HepG2 (cell line): Measurements from ENCODE around the gene HINT1. TPM values are rescaled to one million over a fixed set of nuclear protein-coding genes. Genes with fewer than 3 reads are reported as not detected.

ENCODE experiments used
- ATAC-seq: fragments of 200-7000 bp; cut with Tn5 transposase; 3 replicates; pipeline ENCODE4 v1.9.1; 2020; ENCODE audit warnings: mild to moderate bottlenecking, moderate library complexity
- BruUV-seq: library from RNA; stranded (reverse); fragments of 400-500 nt; replicated peaks from 2 replicates; lab custom pipeline; 2021; lab: Mats Ljungman, UMichigan
- CTCF ChIA-PET: fragments of 300-600 bp; formaldehyde crosslinking; extraction: SDS; loops from one replicate; lab custom pipeline; 2021; ENCODE audit warnings: low total read pairs, inconsistent platforms, low intra/inter-chr PET ratio; lab: Yijun Ruan, JAX
- POLR2A ChIA-PET: fragments of 350-600 bp; sonication (Branson Sonifier 250); formaldehyde crosslinking; loops from one replicate; lab custom pipeline; 2020; ENCODE audit warnings: antibody characterized with exemption, inconsistent platforms; lab: Yijun Ruan, JAX
- DNase-seq: peaks from one replicate; pipeline ENCODE4 v3.0.0-alpha.2; 2015; ENCODE audit warnings: low spot score
- FAIRE-seq: peaks from 3 replicates; lab custom pipeline; 2011; peaks lifted over from hg19 to GRCh38; lab: Jason Lieb, UNC
- H2AFZ ChIP-seq: one replicate; pipeline ENCODE4 v1.6.1; 2011; ENCODE audit warnings: low read length, inconsistent platforms
- H3K27ac ChIP-seq: fragments of 300-600 bp; 3 replicates; pipeline ENCODE4 v1.8.0; 2011; ENCODE audit warnings: mixed run types, mild to moderate bottlenecking, mixed read lengths, low read length, inconsistent platforms; ENCODE audit not compliant: insufficient read depth; ENCODE audit errors: extremely low read length
- H3K27me3 ChIP-seq, 2 experiments: fragments of 200-600 bp in 1 of 2; 2 replicates in 1 of 2; 3 replicates in 1 of 2; pipeline versions ENCODE4 v1.6.0 to v1.8.0; 2011; ENCODE audit warnings: low read length in 2 of 2, mild to moderate bottlenecking in 2 of 2, moderate library complexity in 2 of 2, inconsistent platforms in 1 of 2; ENCODE audit not compliant: insufficient read depth in 2 of 2, control insufficient read depth in 1 of 2
- H3K36me3 ChIP-seq, 2 experiments: fragments of 200-600 bp in 1 of 2; replicated peaks in 1 of 2; 2 replicates in 1 of 2; 3 replicates in 1 of 2; pipeline versions ENCODE4 v1.5.1 to v1.8.0; 2011; ENCODE audit warnings: low read length in 2 of 2, inconsistent platforms in 1 of 2; ENCODE audit not compliant: insufficient read depth in 2 of 2, control insufficient read depth in 1 of 2
- H3K4me1 ChIP-seq: 2 replicates; pipeline ENCODE4 v1.5.1; 2012; ENCODE audit warnings: low read length, inconsistent platforms; ENCODE audit not compliant: insufficient read depth
- H3K4me2 ChIP-seq: 2 replicates; pipeline ENCODE4 v1.6.0; 2011; ENCODE audit warnings: low read depth, low read length, inconsistent platforms
- H3K4me3 ChIP-seq, 3 experiments: fragments of 200-600 bp in 1 of 3; sonication (generic), shearing (Covaris generic) in 1 of 3; replicated peaks in 1 of 3; 2 replicates each; pipeline ENCODE4 v1.5.1; 2011 to 2016; ENCODE audit warnings: low read length in 3 of 3, inconsistent platforms in 2 of 3, low read depth in 2 of 3, mild to moderate bottlenecking in 2 of 3, control low read depth in 1 of 3, mixed read lengths in 1 of 3; ENCODE audit not compliant: insufficient read depth in 1 of 3
- H3K79me2 ChIP-seq: one replicate; pipeline ENCODE4 v1.6.1; 2011; ENCODE audit warnings: low read length, inconsistent platforms; ENCODE audit not compliant: insufficient read depth
- H3K9ac ChIP-seq: 2 replicates; pipeline ENCODE4 v1.6.0; 2011; ENCODE audit warnings: mild to moderate bottlenecking, low read depth, low read length, inconsistent platforms; ENCODE audit not compliant: insufficient read depth
- H3K9me3 ChIP-seq: 2 replicates; pipeline ENCODE4 v1.5.1; 2012; ENCODE audit warnings: mild to moderate bottlenecking, low read length
- H4K20me1 ChIP-seq: 2 replicates; pipeline ENCODE4 v1.6.0; 2011; ENCODE audit warnings: inconsistent platforms, mild to moderate bottlenecking, low read length, moderate library complexity; ENCODE audit not compliant: insufficient read depth
- HNRNPH1 ChIP-seq: fragments of 200-400 bp; formaldehyde crosslinking; optimal IDR thresholded peaks from 2 replicates; pipeline ENCODE3; 2017; ENCODE audit warnings: mild to moderate bottlenecking, low read depth, low read length
- ISX ChIP-seq: sonication (generic); formaldehyde crosslinking; conservative IDR thresholded peaks from 2 replicates; pipeline ENCODE4 v1.5.0; 2020; ENCODE audit warnings: missing genetic modification reagents
- MAF1 ChIP-seq: sonication (generic); formaldehyde crosslinking; IDR thresholded peaks from 2 replicates; pipeline ENCODE4 v1.5.0; 2020; ENCODE audit warnings: missing genetic modification reagents, borderline replicate concordance
- MEIS2 ChIP-seq: sonication (generic); formaldehyde crosslinking; IDR thresholded peaks from 2 replicates; pipeline ENCODE4 v1.9.0; 2021; ENCODE audit warnings: mild to moderate bottlenecking, missing genetic modification reagents
- PHB2 ChIP-seq: fragments of 450-650 bp; IDR thresholded peaks from 2 replicates; pipeline ENCODE4 v1.6.1; 2018; ENCODE audit not compliant: partially characterized antibody
- SMAD9 ChIP-seq: sonication (generic); formaldehyde crosslinking; IDR thresholded peaks from 2 replicates; pipeline ENCODE4 v1.5.1; 2020; ENCODE audit warnings: mild to moderate bottlenecking, missing genetic modification reagents
- ZBTB7A ChIP-seq: sonication (generic); formaldehyde crosslinking; IDR thresholded peaks from 2 replicates; pipeline ENCODE4 v1.8.0; 2022; ENCODE audit warnings: mild to moderate bottlenecking, missing genetic modification reagents
- ZFY ChIP-seq: sonication (generic); formaldehyde crosslinking; IDR thresholded peaks from 2 replicates; pipeline ENCODE4 v1.4.0; 2020; ENCODE audit warnings: missing genetic modification reagents
- ZNF629 ChIP-seq: sonication (generic); formaldehyde crosslinking; conservative IDR thresholded peaks from 2 replicates; pipeline ENCODE4 v1.5.0; 2020; ENCODE audit warnings: missing genetic modification reagents
- WGBS: methylation state at CpG from one replicate; pipeline ENCODE4 v1.1.6; 2017; ENCODE audit warnings: low lambda C conversion rate; 5-methylcytosine and 5-hydroxymethylcytosine counted together
- in situ Hi-C: cut with HindIII; loops from 2 replicates; pipeline ENCODE4 v1.10.0; 2017; ENCODE audit warnings: low pct_unique_long_range_greater_than_20kb; ENCODE audit not compliant: extremely low pct_ligation_motif_present
- intact Hi-C: fragments of 100-400 bp; cut with micrococcal nuclease; formaldehyde crosslinking; loops from one replicate; pipeline ENCODE4 v1.10.0; 2022; ENCODE audit not compliant: unreplicated experiment
- polyA plus RNA-seq, 8 experiments: library from polyadenylated mRNA; depleted of rRNA in 3 of 8; stranded (reverse) in 7 of 8; unstranded in 1 of 8; fragments of >200 nt; fragmentation: Illumina TruSeq in 4 of 8; extraction: Trizol in 4 of 8; gene quantifications; 2 replicates each; pipeline versions ENCODE4 v1.2.1 to v1.2.3, GENCODE V29; 2011 to 2016; ENCODE audit warnings: low read depth in 4 of 8, missing spikeins in 1 of 8, mixed read lengths in 1 of 8; ENCODE audit not compliant: insufficient read depth in 1 of 8
- total RNA-seq, 5 experiments: library from RNA; depleted of rRNA; stranded (reverse); fragments of >200 nt; fragmentation: Illumina TruSeq; extraction: Trizol; gene quantifications; 2 replicates each; pipeline ENCODE4 v1.2.3, GENCODE V29; 2016; ENCODE audit warnings: low read depth in 1 of 5
- TF ChIP-seq, protein P1 (sequence below): sonication (generic); IDR thresholded peaks from 2 replicates; pipeline ENCODE4 v1.6.1; 2016; ENCODE audit warnings: low read depth, borderline replicate concordance
- TF ChIP-seq, protein P2 (sequence below): sonication (generic); formaldehyde crosslinking; IDR thresholded peaks from 2 replicates; pipeline ENCODE4 v1.4.0; 2020; ENCODE audit warnings: missing genetic modification reagents
- TF ChIP-seq, protein P3 (sequence below): sonication (generic); formaldehyde crosslinking; IDR thresholded peaks from 2 replicates; pipeline ENCODE4 v1.4.0; 2020; ENCODE audit warnings: missing genetic modification reagents, borderline replicate concordance

The HINT1 gene
- total and polyA plus RNA-seq, 2 of the 13 experiments (the other 11 are each of a cell fraction or from before 2014, with no cell fraction given), result 428 to 997 TPM

DNA sequence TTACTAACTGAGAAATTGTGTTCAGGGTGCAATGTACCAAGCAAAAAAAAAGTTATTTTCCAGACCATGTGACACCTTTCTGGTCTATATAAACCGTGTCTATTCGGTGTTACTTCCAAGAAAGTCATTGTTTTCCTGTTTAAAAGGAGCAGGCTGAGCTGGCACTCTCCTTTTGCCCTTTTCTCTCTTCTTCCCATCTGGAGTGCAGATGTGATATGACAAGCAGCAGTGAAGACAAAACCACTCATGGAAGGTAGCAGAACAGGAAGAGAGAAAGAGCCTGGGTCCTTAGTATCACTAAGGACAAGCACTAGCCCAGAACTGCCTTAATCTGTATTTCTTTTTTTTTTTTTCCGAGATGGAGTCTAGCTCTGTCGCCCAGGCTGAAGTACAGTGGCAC lies 31.3 kb upstream of the HINT1 start:
- no TSS peak for BruUV-seq
- no peak for TF ChIP-seq PHB2
- TF ChIP-seq, protein P1, sequence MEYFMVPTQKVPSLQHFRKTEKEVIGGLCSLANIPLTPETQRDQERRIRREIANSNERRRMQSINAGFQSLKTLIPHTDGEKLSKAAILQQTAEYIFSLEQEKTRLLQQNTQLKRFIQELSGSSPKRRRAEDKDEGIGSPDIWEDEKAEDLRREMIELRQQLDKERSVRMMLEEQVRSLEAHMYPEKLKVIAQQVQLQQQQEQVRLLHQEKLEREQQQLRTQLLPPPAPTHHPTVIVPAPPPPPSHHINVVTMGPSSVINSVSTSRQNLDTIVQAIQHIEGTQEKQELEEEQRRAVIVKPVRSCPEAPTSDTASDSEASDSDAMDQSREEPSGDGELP, result no peak
- no peak for TF ChIP-seq SMAD9 (CRISPR knock-in tag)
- no peak for TF ChIP-seq HNRNPH1
- TF ChIP-seq ZFY (CRISPR knock-in tag), result no peak
- no peak for TF ChIP-seq ZNF629
- no peak for TF ChIP-seq MAF1 (CRISPR knock-in tag)
- no peak for TF ChIP-seq ZBTB7A
- TF ChIP-seq, protein P2, sequence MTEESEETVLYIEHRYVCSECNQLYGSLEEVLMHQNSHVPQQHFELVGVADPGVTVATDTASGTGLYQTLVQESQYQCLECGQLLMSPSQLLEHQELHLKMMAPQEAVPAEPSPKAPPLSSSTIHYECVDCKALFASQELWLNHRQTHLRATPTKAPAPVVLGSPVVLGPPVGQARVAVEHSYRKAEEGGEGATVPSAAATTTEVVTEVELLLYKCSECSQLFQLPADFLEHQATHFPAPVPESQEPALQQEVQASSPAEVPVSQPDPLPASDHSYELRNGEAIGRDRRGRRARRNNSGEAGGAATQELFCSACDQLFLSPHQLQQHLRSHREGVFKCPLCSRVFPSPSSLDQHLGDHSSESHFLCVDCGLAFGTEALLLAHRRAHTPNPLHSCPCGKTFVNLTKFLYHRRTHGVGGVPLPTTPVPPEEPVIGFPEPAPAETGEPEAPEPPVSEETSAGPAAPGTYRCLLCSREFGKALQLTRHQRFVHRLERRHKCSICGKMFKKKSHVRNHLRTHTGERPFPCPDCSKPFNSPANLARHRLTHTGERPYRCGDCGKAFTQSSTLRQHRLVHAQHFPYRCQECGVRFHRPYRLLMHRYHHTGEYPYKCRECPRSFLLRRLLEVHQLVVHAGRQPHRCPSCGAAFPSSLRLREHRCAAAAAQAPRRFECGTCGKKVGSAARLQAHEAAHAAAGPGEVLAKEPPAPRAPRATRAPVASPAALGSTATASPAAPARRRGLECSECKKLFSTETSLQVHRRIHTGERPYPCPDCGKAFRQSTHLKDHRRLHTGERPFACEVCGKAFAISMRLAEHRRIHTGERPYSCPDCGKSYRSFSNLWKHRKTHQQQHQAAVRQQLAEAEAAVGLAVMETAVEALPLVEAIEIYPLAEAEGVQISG (CRISPR knock-in tag), result no peak
- no peak for TF ChIP-seq ISX (CRISPR knock-in tag)
- TF ChIP-seq, protein P3, sequence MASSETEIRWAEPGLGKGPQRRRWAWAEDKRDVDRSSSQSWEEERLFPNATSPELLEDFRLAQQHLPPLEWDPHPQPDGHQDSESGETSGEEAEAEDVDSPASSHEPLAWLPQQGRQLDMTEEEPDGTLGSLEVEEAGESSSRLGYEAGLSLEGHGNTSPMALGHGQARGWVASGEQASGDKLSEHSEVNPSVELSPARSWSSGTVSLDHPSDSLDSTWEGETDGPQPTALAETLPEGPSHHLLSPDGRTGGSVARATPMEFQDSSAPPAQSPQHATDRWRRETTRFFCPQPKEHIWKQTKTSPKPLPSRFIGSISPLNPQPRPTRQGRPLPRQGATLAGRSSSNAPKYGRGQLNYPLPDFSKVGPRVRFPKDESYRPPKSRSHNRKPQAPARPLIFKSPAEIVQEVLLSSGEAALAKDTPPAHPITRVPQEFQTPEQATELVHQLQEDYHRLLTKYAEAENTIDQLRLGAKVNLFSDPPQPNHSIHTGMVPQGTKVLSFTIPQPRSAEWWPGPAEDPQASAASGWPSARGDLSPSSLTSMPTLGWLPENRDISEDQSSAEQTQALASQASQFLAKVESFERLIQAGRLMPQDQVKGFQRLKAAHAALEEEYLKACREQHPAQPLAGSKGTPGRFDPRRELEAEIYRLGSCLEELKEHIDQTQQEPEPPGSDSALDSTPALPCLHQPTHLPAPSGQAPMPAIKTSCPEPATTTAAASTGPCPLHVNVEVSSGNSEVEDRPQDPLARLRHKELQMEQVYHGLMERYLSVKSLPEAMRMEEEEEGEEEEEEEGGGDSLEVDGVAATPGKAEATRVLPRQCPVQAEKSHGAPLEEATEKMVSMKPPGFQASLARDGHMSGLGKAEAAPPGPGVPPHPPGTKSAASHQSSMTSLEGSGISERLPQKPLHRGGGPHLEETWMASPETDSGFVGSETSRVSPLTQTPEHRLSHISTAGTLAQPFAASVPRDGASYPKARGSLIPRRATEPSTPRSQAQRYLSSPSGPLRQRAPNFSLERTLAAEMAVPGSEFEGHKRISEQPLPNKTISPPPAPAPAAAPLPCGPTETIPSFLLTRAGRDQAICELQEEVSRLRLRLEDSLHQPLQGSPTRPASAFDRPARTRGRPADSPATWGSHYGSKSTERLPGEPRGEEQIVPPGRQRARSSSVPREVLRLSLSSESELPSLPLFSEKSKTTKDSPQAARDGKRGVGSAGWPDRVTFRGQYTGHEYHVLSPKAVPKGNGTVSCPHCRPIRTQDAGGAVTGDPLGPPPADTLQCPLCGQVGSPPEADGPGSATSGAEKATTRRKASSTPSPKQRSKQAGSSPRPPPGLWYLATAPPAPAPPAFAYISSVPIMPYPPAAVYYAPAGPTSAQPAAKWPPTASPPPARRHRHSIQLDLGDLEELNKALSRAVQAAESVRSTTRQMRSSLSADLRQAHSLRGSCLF (CRISPR knock-in tag), result no peak
- no peak for TF ChIP-seq MEIS2
- H3K27ac ChIP-seq, result no peak overlapping the region
- no peak overlapping the region for H3K4me3 ChIP-seq
- 0 out of 5 replicates have a peak, but pooled peaks cover 0 to 7% of the 10 kb centered on the region in 2 experiments for H3K36me3 ChIP-seq
- FAIRE-seq (no peak), DNase-seq (no peak), ATAC-seq (no peak)
- H3K27me3 ChIP-seq, result no peaks in the 10 kb centered on the region
- no peaks in the 10 kb centered on the region for H4K20me1 ChIP-seq
- H3K9me3 ChIP-seq, result no peaks in the 10 kb centered on the region
- intact Hi-C loops (no loop called here), in situ Hi-C loops (no loop called here)
- 97% methylated on average over 4 of the region's 4 CpGs for WGBS
- H2AFZ ChIP-seq, result no peak overlapping the region
- H3K4me1 ChIP-seq, result no peaks in the 10 kb centered on the region
- ChIA-PET CTCF (no interaction called here), POLR2A (interaction anchor here (0.7 kb wide), 1 partner anchor 998 kb away, joined by 4 read pairs; no protein-coding TSS in a partner anchor)
- no peak overlapping the region for H3K4me2 ChIP-seq
- H3K9ac ChIP-seq, result no peak overlapping the region
- no peaks in the 10 kb centered on the region for H3K79me2 ChIP-seq
